ENCODE measurements around the gene NEBL.
"Not testable (repeated sequence)": the region's sequence is repeated elsewhere in the genome, so short reads cannot be mapped to it uniquely, and the experiment has no call there.

Gene NEBL

GRCh38 chr10:20897146-20897825, at the start of gene NEBL:
TSS of gene NEBL (minus strand) at chr10:20897311. CDS start at chr10:20897205, 106 bp downstream.
- H3K27me3 ChIP-seq (ENCODE audit: insufficient read depth, insufficient read length): no peaks in the 10 kb centered on the region
- no peak for DNase-seq (ENCODE audit: low read depth, low spot score)
- H3K9me3 ChIP-seq (ENCODE audit: insufficient read depth, low read length): no peaks in the 10 kb centered on the region
- H3K4me1 ChIP-seq (ENCODE audit: insufficient read depth, insufficient read length): no peaks in the 10 kb centered on the region
- no peak for TF ChIP-seq YY1 (IDR thresholded peaks at IDR 0.05; ENCODE audit: insufficient read depth, insufficient read length)
- no peak for TF ChIP-seq SUZ12 (IDR thresholded peaks at IDR 0.05; ENCODE audit: extremely low read depth, insufficient read depth, insufficient read length)
- TF ChIP-seq ZNF274 (IDR thresholded peaks at IDR 0.05; ENCODE audit: low read depth, low read length): no peak
- no peaks in the 10 kb centered on the region for H3K36me3 ChIP-seq (ENCODE audit: insufficient read depth, insufficient read length, low read length)
- H3K4me3 ChIP-seq (ENCODE audit: insufficient read length, low read depth): no peak within 1 kb of the TSS
- H3K9ac ChIP-seq (ENCODE audit: insufficient read length, low read depth): no peak within 1 kb of the TSS

DNA sequence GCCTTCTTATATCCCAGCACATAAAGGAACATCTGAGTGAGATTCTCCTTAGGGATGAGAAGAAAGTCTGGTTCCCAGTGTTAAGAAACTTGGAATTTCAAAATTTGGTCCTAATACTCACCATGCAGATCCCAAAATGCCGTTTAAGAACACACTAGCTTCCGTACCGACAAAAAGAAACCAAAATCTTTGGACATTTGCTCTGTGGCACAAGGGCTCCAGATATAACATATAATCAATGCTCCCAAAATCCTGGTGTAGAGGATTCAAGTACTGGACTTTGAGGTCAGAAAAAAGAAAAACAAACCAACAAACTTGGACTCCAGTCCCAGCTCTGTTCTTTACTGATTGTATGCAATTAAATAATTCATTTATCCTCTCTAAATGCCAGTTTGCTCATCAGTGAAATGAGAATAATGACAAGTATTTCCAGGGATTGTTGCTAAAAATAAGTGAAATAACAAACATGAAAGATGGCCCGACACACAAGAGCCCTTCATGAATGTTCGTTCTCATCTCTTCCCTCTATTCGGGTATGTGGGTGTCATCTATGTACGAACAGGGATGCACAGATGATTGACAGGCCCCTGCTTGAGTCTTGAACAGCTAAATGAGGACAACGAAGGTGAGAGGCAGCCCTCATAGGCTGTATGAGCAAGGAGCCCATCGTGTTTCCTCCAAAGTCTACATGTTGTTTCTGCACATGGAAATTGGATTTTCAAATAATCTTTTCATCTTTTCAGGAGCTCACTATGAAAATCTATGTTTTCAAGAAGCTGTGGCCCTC, 48.6 kb upstream of the NEBL start:
- no peak overlapping the region for H3K9ac ChIP-seq (ENCODE audit: insufficient read length, low read depth)
- H3K36me3 ChIP-seq (ENCODE audit: insufficient read depth, insufficient read length, low read length): no peaks in the 10 kb centered on the region
- H3K9me3 ChIP-seq (ENCODE audit: insufficient read depth, low read length): no peaks in the 10 kb centered on the region
- H3K4me3 ChIP-seq (ENCODE audit: insufficient read length, low read depth): no peak overlapping the region
- no peaks in the 10 kb centered on the region for H3K4me1 ChIP-seq (ENCODE audit: insufficient read depth, insufficient read length)
- DNase-seq (ENCODE audit: low read depth, low spot score): no peak
- no peaks in the 10 kb centered on the region for H3K27me3 ChIP-seq (ENCODE audit: insufficient read depth, insufficient read length)
- TF ChIP-seq YY1 (IDR thresholded peaks at IDR 0.05; ENCODE audit: insufficient read depth, insufficient read length): no peak
- no peak for TF ChIP-seq ZNF274 (IDR thresholded peaks at IDR 0.05; ENCODE audit: low read depth, low read length)

GRCh38 chr10:20944789-20945502, 47.8 kb upstream of the NEBL start:
- H3K4me3 ChIP-seq (ENCODE audit: insufficient read length, low read depth): no peak overlapping the region
- no peaks in the 10 kb centered on the region for H3K9me3 ChIP-seq (ENCODE audit: insufficient read depth, low read length)
- H3K27me3 ChIP-seq (ENCODE audit: insufficient read depth, insufficient read length): no peaks in the 10 kb centered on the region
- DNase-seq (ENCODE audit: low read depth, low spot score): no peak
- no peaks in the 10 kb centered on the region for H3K4me1 ChIP-seq (ENCODE audit: insufficient read depth, insufficient read length)
- no peak for TF ChIP-seq ZNF274 (IDR thresholded peaks at IDR 0.05; ENCODE audit: low read depth, low read length)
- no peak for TF ChIP-seq SUZ12 (IDR thresholded peaks at IDR 0.05; ENCODE audit: extremely low read depth, insufficient read depth, insufficient read length)
- TF ChIP-seq YY1 (IDR thresholded peaks at IDR 0.05; ENCODE audit: insufficient read depth, insufficient read length): no peak
- H3K36me3 ChIP-seq (ENCODE audit: insufficient read depth, insufficient read length, low read length): no peaks in the 10 kb centered on the region
- no peak overlapping the region for H3K9ac ChIP-seq (ENCODE audit: insufficient read length, low read depth)

- not testable (repeated sequence) for DNase-seq (ENCODE audit: low read depth, low spot score); H3K9me3 ChIP-seq (ENCODE audit: insufficient read depth, low read length); H3K4me1 ChIP-seq (ENCODE audit: insufficient read depth, insufficient read length); H3K9ac ChIP-seq (ENCODE audit: insufficient read length, low read depth); H3K4me3 ChIP-seq (ENCODE audit: insufficient read length, low read depth); H3K36me3 ChIP-seq (ENCODE audit: insufficient read depth, insufficient read length, low read length); H3K27me3 ChIP-seq (ENCODE audit: insufficient read depth, insufficient read length)
Measured at GRCh38 chr10:20939414-20939813, 42.3 kb upstream of the NEBL start.

DNA sequence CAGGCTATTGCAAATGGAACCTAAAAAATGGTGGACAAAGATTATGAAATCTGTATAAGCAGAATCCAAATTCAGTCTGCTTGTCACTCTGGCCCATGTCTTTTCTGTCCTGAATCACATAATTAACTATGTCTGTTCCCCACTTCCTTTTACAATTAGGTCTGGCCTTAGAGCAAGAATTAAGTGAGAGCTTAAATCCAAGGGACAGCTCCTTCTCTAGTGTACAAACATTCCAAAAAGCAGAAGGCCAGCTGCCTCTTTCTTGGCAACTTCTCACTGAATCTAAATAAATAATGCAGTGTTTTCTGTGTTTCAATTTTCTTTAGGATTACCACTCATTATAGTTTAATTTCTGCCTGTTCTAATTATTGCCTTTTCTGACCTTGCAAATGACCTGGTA, 39.3 kb upstream of the NEBL start:
- Histone ChIP-seq H3K9ac (ENCODE audit: insufficient read length, low read depth) (no peak overlapping the region), H3K27me3 (ENCODE audit: insufficient read depth, insufficient read length) (no peaks in the 10 kb centered on the region), H3K4me3 (ENCODE audit: insufficient read length, low read depth) (no peak overlapping the region), H3K4me1 (ENCODE audit: insufficient read depth, insufficient read length) (no peaks in the 10 kb centered on the region), H3K9me3 (ENCODE audit: insufficient read depth, low read length) (no peaks in the 10 kb centered on the region), H3K36me3 (ENCODE audit: insufficient read depth, insufficient read length, low read length) (no peaks in the 10 kb centered on the region)
- DNase-seq (ENCODE audit: low read depth, low spot score): no peak
- TF ChIP-seq YY1 (IDR thresholded peaks at IDR 0.05; ENCODE audit: insufficient read depth, insufficient read length): no peak
- TF ChIP-seq SUZ12 (IDR thresholded peaks at IDR 0.05; ENCODE audit: extremely low read depth, insufficient read depth, insufficient read length): no peak
- TF ChIP-seq ZNF274 (IDR thresholded peaks at IDR 0.05; ENCODE audit: low read depth, low read length): no peak

DNA sequence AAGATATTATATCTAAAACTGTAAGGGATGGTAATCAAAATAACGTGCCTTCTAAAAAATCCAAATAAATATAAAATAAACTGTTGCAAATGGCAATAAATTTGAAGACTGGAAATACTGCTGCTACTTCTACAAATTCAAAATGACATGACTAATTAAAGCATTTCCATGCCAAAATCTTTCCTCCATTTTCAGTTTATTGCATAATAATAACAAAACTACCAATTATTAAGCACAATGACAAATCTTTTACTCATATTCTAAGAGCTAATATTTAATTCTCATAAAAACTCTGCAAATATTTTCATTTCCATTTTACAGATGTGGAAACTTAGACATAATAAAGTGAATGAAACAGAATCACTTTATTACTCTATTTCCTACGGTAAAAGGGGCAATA, 38.8 kb upstream of the NEBL start:
- no peaks in the 10 kb centered on the region for H3K9me3 ChIP-seq (ENCODE audit: insufficient read depth, low read length)
- H3K4me1 ChIP-seq (ENCODE audit: insufficient read depth, insufficient read length): no peaks in the 10 kb centered on the region
- no peaks in the 10 kb centered on the region for H3K36me3 ChIP-seq (ENCODE audit: insufficient read depth, insufficient read length, low read length)
- no peak overlapping the region for H3K9ac ChIP-seq (ENCODE audit: insufficient read length, low read depth)
- no peaks in the 10 kb centered on the region for H3K27me3 ChIP-seq (ENCODE audit: insufficient read depth, insufficient read length)
- no peak overlapping the region for H3K4me3 ChIP-seq (ENCODE audit: insufficient read length, low read depth)
- no peak for DNase-seq (ENCODE audit: low read depth, low spot score)
- TF ChIP-seq SUZ12 (IDR thresholded peaks at IDR 0.05; ENCODE audit: extremely low read depth, insufficient read depth, insufficient read length): no peak

GRCh38 chr10:20935301-20935700, 38.2 kb upstream of the NEBL start:
- DNase-seq (ENCODE audit: low read depth, low spot score): no peak
- TF ChIP-seq SUZ12 (IDR thresholded peaks at IDR 0.05; ENCODE audit: extremely low read depth, insufficient read depth, insufficient read length) (no peak), YY1 (IDR thresholded peaks at IDR 0.05; ENCODE audit: insufficient read depth, insufficient read length) (no peak), ZNF274 (IDR thresholded peaks at IDR 0.05; ENCODE audit: low read depth, low read length) (no peak)
- Histone ChIP-seq H3K27me3 (ENCODE audit: insufficient read depth, insufficient read length) (no peaks in the 10 kb centered on the region), H3K9ac (ENCODE audit: insufficient read length, low read depth) (no peak overlapping the region), H3K36me3 (ENCODE audit: insufficient read depth, insufficient read length, low read length) (no peaks in the 10 kb centered on the region), H3K4me1 (ENCODE audit: insufficient read depth, insufficient read length) (no peaks in the 10 kb centered on the region), H3K9me3 (ENCODE audit: insufficient read depth, low read length) (no peaks in the 10 kb centered on the region), H3K4me3 (ENCODE audit: insufficient read length, low read depth) (no peak overlapping the region)

Measured in NT2/D1 (cell line).